ENCODE results near the gene COPG1. TPM values are rescaled to one million over a fixed set of nuclear protein-coding genes. Genes with fewer than 3 reads are reported as not detected.

COPG1 gene
- total and polyA plus RNA-seq, 2 donors (not counting 3 experiments of a cell fraction or from before 2014, with no cell fraction given), result 112 to 202 TPM

DNA sequence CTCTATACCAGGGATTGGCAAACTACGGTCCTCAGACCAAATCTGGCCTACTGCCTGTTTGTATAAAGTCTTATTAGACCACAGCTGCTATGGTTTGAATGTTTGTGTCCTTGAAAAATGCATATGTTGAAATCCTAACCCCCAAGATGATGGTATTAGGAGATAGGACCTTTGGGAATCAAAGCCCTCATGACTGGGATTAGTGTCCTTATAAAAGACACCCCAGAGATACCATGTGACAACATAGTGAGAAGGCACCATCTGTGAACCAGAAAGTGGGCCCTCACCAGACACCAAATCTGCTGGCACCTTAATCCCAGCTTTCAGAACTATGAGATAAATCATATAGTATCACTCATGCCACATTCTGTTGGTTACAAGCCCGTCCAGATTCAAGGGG lies 36.7 kb downstream of the COPG1 start:
- Histone ChIP-seq H3K79me2 (ENCODE audit: control insufficient read depth, insufficient read depth, low read length) (peaks cover 1% of the 10 kb centered on the region), H3K4me3 (replicated peaks in 1 of 3; ENCODE audit: insufficient read depth in 1 of 3, low read depth in 1 of 3, low read length in 3 of 3) (no peak overlapping the region), H3K4me2 (ENCODE audit: insufficient read depth, low read length) (no peak overlapping the region), H3K27ac (ENCODE audit: insufficient read depth, low read depth, low read length) (no peak overlapping the region), H3K27me3 (ENCODE audit: control insufficient read depth in 2 of 2, insufficient read depth in 2 of 2, low read length in 2 of 2) (no peaks in the 10 kb centered on the region), H2AFZ (ENCODE audit: low read depth, low read length) (no peak overlapping the region), H3K36me3 (ENCODE audit: control insufficient read depth in 2 of 2, extremely low read depth in 1 of 2, insufficient read depth in 2 of 2, low read length in 2 of 2) (peaks cover 2 to 4% of the 10 kb centered on the region in 2 experiments), H3K9me3 (replicated peaks; ENCODE audit: control insufficient read depth, insufficient read depth, low read length) (no peaks in the 10 kb centered on the region), H4K20me1 (replicated peaks; ENCODE audit: control insufficient read depth, extremely low read depth, insufficient read depth, low read length) (no peaks in the 10 kb centered on the region), H3K9ac (replicated peaks; ENCODE audit: extremely low read depth, insufficient read depth, low read length) (no peak overlapping the region), H3K9me1 (replicated peaks; ENCODE audit: control insufficient read depth, extremely low read depth, insufficient read depth, low read length) (no peaks in the 10 kb centered on the region), H3K4me1 (ENCODE audit: control insufficient read depth, extremely low read depth, insufficient read depth, low read length) (no peaks in the 10 kb centered on the region)
- no TSS peak for BruUV-seq (replicated peaks)
- intact Hi-C loops (cut with micrococcal nuclease) (no loop called here), dilution Hi-C loops (cut with MboI; ENCODE audit: extremely low pct_ligation_motif_present, low sequenced_read_pairs) (no loop called here)
- no peak for DNase-seq (ENCODE audit: low read depth, low spot score)
- CTCF ChIA-PET, result interaction anchor here (0.6 kb wide), 1 partner anchor 720 kb away, joined by 4 read pairs; no protein-coding TSS in a partner anchor
- POLR2A ChIA-PET, result no interaction called here
- FAIRE-seq, result no peak
- TF ChIP-seq, protein P1, sequence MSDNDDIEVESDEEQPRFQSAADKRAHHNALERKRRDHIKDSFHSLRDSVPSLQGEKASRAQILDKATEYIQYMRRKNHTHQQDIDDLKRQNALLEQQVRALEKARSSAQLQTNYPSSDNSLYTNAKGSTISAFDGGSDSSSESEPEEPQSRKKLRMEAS (IDR thresholded peaks at IDR 0.05; ENCODE audit: insufficient read depth, insufficient read length), result no peak
- TF ChIP-seq POLR2AphosphoS5 (IDR thresholded peaks at IDR 0.05; ENCODE audit: insufficient read depth, low read depth, low read length) (no peak), JUN (IDR thresholded peaks at IDR 0.05; ENCODE audit: borderline replicate concordance, insufficient read depth, insufficient read length, low read depth) (no peak), POLR2A (IDR thresholded peaks at IDR 0.05; ENCODE audit: low read depth, low read length) (no peak), GATA2 (IDR thresholded peaks at IDR 0.05; ENCODE audit: insufficient read depth, insufficient read length, low read depth, low read length) (no peak), FOS (IDR thresholded peaks at IDR 0.05; ENCODE audit: borderline replicate concordance, insufficient read depth, low read length) (no peak)
- TF ChIP-seq, protein P2, sequence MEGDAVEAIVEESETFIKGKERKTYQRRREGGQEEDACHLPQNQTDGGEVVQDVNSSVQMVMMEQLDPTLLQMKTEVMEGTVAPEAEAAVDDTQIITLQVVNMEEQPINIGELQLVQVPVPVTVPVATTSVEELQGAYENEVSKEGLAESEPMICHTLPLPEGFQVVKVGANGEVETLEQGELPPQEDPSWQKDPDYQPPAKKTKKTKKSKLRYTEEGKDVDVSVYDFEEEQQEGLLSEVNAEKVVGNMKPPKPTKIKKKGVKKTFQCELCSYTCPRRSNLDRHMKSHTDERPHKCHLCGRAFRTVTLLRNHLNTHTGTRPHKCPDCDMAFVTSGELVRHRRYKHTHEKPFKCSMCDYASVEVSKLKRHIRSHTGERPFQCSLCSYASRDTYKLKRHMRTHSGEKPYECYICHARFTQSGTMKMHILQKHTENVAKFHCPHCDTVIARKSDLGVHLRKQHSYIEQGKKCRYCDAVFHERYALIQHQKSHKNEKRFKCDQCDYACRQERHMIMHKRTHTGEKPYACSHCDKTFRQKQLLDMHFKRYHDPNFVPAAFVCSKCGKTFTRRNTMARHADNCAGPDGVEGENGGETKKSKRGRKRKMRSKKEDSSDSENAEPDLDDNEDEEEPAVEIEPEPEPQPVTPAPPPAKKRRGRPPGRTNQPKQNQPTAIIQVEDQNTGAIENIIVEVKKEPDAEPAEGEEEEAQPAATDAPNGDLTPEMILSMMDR (IDR thresholded peaks at IDR 0.05; ENCODE audit: extremely low read depth in 1 of 2, insufficient read depth in 1 of 2, low read depth in 1 of 2, low read length in 2 of 2), result no peak
